Thyroid gland (tissue), 4 donors: ENCODE data around the gene TMEM154. TPM values are rescaled to one million over a fixed set of nuclear protein-coding genes. Genes with fewer than 3 reads are reported as not detected.

Source experiments
- DNase-seq, 2 donors: peaks; one replicate each; pipeline ENCODE4 v3.0.0-alpha.2; 2019
- H3K27ac ChIP-seq, 3 donors: fragments of 200-600 bp; sonication (generic); 1 replicate in 2 of 3; 2 replicates in 1 of 3; pipeline ENCODE4 v1.5.1; 2016 to 2019; ENCODE audit warnings: mild to moderate bottlenecking in 1 of 3, moderate library complexity in 1 of 3
- H3K27me3 ChIP-seq: fragments of 200-600 bp; sonication (generic); one replicate; pipeline ENCODE4 v1.5.1; 2019
- H3K36me3 ChIP-seq, 2 donors: fragments of 200-600 bp; sonication (generic); one replicate each; pipeline ENCODE4 v1.5.1; 2016 to 2019
- H3K4me1 ChIP-seq, 2 donors: fragments of 200-600 bp; sonication (generic); one replicate each; pipeline ENCODE4 v1.5.1; 2017 to 2019
- H3K4me3 ChIP-seq, 3 donors: fragments of 200-600 bp; sonication (generic); replicated peaks in 1 of 3; 1 replicate in 2 of 3; 2 replicates in 1 of 3; pipeline ENCODE4 v1.5.1; 2016; ENCODE audit warnings: mild to moderate bottlenecking in 1 of 3
- H3K9me3 ChIP-seq: fragments of 200-600 bp; sonication (generic); one replicate; pipeline ENCODE4 v1.5.1; 2017
- POLR2A ChIP-seq, 2 donors: fragments of 450-650 bp; IDR thresholded peaks; one replicate each; pipeline ENCODE4 v1.6.1; 2017; ENCODE audit warnings: antibody characterized with exemption in 2 of 2, mild to moderate bottlenecking in 2 of 2, moderate library complexity in 1 of 2
- WGBS, 2 donors: methylation state at CpG; one replicate each; pipeline ENCODE4 v1.1.5; 2017; 5-methylcytosine and 5-hydroxymethylcytosine counted together
- intact Hi-C: fragments of 100-400 bp; cut with DNase I; formaldehyde crosslinking; loops from one replicate; pipeline ENCODE4 v1.15.1; 2023
- total RNA-seq, 4 donors: library from RNA; depleted of rRNA; stranded (reverse); fragments of >200 nt; gene quantifications; one replicate each; pipeline ENCODE4 v1.2.3, GENCODE V29; 2016
- TF ChIP-seq, protein P1 (sequence below), 6 experiments: fragments of 200-600 bp in 3 of 6; fragments of 450-650 bp in 3 of 6; sonication (generic) in 3 of 6; IDR thresholded peaks; one replicate each; pipeline ENCODE4 v1.5.1; 2016 to 2019; ENCODE audit warnings: antibody characterized with exemption in 6 of 6, mild to moderate bottlenecking in 2 of 6, inconsistent platforms in 1 of 6, moderate library complexity in 1 of 6

TMEM154 gene
- total RNA-seq, 4 donors from 2014 or later: 0.22 to 1.6 (median 0.42) TPM

DNA sequence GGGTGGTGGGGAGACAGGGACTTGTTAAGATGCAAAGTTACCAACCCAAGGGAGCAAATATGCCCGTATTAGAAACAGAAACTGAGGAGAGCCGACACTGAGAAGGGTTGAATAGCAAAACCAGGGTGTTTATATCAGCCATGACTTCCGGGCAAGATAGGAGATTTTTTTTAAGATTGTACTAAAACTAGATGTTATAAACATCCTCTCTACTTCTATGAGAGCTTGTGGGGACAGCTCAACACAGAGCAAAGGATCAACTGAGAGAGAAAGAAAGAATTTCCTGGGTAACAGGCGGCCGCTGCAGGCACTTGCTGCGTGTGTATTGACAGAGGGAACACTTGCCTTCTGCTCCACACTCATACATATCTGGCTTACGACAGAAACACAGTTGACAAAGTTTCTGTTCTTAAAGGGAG, 94.8 kb downstream of the TMEM154 start:
- 37 to 51% methylated on average over 7 of the region's 7 CpGs for WGBS, 2 donors
- TF ChIP-seq POLR2A (IDR thresholded peaks at IDR 0.05): no peak
- TF ChIP-seq, protein P1, sequence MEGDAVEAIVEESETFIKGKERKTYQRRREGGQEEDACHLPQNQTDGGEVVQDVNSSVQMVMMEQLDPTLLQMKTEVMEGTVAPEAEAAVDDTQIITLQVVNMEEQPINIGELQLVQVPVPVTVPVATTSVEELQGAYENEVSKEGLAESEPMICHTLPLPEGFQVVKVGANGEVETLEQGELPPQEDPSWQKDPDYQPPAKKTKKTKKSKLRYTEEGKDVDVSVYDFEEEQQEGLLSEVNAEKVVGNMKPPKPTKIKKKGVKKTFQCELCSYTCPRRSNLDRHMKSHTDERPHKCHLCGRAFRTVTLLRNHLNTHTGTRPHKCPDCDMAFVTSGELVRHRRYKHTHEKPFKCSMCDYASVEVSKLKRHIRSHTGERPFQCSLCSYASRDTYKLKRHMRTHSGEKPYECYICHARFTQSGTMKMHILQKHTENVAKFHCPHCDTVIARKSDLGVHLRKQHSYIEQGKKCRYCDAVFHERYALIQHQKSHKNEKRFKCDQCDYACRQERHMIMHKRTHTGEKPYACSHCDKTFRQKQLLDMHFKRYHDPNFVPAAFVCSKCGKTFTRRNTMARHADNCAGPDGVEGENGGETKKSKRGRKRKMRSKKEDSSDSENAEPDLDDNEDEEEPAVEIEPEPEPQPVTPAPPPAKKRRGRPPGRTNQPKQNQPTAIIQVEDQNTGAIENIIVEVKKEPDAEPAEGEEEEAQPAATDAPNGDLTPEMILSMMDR (IDR thresholded peaks at IDR 0.05): no peak
- H3K27ac ChIP-seq: peak overlapping the region in 1 of 3 donors; percentile 14

DNA sequence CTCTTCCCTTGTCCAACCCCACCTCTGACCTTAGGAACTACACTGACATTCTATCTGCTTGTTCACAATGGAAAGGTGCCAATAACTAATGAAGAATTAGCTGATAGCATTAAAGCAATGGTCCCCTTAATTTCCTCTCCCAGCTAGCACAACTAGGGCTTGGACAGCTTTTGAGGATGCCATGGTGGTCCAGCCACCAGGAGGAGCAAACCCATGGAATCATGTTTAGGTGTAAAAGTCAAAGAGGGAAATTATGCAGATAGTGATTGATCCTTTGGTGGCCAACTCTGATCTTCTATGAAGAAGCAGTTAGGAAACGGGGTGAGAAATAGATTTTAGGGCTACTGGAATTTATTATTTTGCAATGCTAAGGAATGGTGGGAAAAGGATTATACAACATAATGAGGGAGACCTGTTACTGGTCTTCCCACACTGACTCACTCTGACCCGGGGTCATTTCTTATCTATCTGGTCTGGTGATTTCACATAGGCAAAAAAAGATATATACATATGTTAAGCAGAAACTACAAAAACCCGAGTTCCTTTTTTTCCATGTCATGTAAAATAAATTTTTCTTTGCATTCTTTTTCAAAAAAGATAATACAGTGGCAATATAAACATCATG, 98.1 kb downstream of the TMEM154 start:
- Histone ChIP-seq H3K4me1 (peaks cover 0 to 6% of the 10 kb centered on the region in 2 donors), H3K9me3 (no peaks in the 10 kb centered on the region), H3K36me3 (no peaks in the 10 kb centered on the region), H3K27ac (no peak overlapping the region), H3K27me3 (no peaks in the 10 kb centered on the region), H3K4me3 (no peak overlapping the region)
- 93 to 94% methylated on average over 3 of the region's 3 CpGs for WGBS, 2 donors
- intact Hi-C loops: no loop called here
- DNase-seq: no peak
- TF ChIP-seq POLR2A (IDR thresholded peaks at IDR 0.05): no peak
- TF ChIP-seq, protein P1 (IDR thresholded peaks at IDR 0.05): no peak

More for the DNA sequence above, 94.8 kb downstream of the TMEM154 start:
- H3K9me3 ChIP-seq: no peaks in the 10 kb centered on the region
- H3K4me3 ChIP-seq: no peak overlapping the region
- no peaks in the 10 kb centered on the region for H3K27me3 ChIP-seq
- peaks cover 0 to 13% of the 10 kb centered on the region in 2 donors for H3K4me1 ChIP-seq
- DNase-seq: peak; percentile 12 to 18
- no peaks in the 10 kb centered on the region for H3K36me3 ChIP-seq
- intact Hi-C loops: no loop called here

DNA sequence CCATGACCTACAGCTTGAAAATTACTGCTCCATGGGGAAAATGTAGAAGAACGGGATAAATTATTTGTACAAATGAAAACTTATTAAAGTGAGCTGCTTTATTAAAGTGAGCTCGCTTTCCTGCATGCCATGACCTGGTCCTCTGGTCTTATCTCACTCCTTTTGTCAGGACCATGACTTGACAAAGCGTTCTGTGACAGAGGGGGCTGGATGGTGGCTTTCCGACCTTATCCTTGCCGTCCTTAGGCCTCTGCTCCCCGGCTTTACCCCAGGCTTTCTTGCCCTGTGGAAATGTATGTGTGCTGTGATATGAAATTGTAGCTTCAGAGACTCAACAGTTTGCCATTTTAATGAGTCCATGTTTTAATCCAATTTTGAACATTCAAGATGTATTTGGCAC, 99.9 kb downstream of the TMEM154 start:
- whole genome bisulfite sequencing, 2 donors: 90 to 91% methylated on average over 6 of the region's 6 CpGs
- DNase-seq: no peak
- Histone ChIP-seq H3K4me3 (no peak overlapping the region), H3K36me3 (no peaks in the 10 kb centered on the region), H3K27ac (no peak overlapping the region), H3K27me3 (no peaks in the 10 kb centered on the region), H3K9me3 (no peaks in the 10 kb centered on the region), H3K4me1 (peaks cover 0 to under 1% of the 10 kb centered on the region in 2 donors)
- intact Hi-C loops: no loop called here
- no peak for TF ChIP-seq POLR2A (IDR thresholded peaks at IDR 0.05)
- TF ChIP-seq, protein P1 (IDR thresholded peaks at IDR 0.05): no peak

DNA sequence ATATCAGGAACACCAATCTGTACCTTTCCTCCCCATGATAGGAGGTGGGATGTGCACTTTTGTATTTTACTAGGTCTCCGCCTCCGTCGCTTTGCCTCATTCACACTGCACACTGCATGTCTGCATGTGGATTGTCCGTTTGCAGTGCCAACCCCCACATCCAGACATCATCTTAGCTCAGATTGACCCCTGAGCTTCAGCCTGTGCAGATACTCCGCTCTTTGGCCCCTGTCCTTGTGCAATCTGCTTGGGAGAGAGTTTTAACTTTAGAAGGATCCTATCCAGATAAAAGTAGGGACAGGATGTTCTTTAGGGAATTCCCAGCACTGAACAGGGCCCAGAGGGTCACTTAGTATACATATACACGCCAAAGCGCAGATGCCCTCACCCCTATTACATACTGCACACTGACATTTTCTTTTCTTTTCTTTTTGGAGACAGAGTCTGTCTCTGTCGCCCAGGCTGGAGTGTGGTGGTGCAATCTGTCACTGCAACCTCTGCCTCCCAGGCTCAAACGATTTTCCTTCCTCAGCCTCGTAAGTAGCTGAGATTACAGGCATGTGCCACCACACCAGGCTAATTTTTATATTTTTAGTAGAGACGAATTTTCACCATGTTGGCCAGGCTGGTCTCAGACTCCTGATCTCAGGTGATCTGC, 100.6 kb downstream of the TMEM154 start:
- no peaks in the 10 kb centered on the region for H3K4me1 ChIP-seq
- H3K27me3 ChIP-seq: no peaks in the 10 kb centered on the region
- no peak for DNase-seq
- intact Hi-C loops: no loop called here
- WGBS, 2 donors: 79 to 91% methylated on average over 11 of the region's 11 CpGs
- H3K9me3 ChIP-seq: no peaks in the 10 kb centered on the region
- H3K27ac ChIP-seq: no peak overlapping the region
- no peaks in the 10 kb centered on the region for H3K36me3 ChIP-seq
- TF ChIP-seq, protein P1 (IDR thresholded peaks at IDR 0.05): no peak
- TF ChIP-seq POLR2A (IDR thresholded peaks at IDR 0.05): no peak
- H3K4me3 ChIP-seq: no peak overlapping the region

DNA sequence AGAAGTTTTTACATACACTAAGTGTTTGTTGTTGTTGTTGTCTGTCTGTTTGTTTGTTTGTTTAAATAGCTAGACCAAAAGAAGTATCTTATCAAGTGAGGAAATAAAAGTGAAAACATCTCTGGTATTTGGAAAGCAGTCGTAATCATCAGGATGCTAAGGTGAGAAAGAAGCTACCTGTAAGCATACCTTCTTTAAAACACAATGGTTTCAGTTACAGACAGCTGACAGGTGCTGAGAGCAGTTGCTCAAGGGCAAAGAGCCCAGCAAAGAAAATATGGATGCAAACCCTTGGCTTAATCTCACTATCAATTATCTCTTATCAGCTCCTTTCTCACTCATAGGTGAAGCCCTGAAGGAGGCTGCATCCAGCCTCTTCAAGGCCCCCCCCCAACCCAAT, 101.1 kb downstream of the TMEM154 start:
- no peaks in the 10 kb centered on the region for H3K27me3 ChIP-seq
- DNase-seq: no peak
- H3K27ac ChIP-seq: no peak overlapping the region
- intact Hi-C loops: no loop called here
- no peak overlapping the region for H3K4me3 ChIP-seq
- H3K4me1 ChIP-seq: no peaks in the 10 kb centered on the region
- no peaks in the 10 kb centered on the region for H3K36me3 ChIP-seq
- TF ChIP-seq POLR2A (IDR thresholded peaks at IDR 0.05): no peak
- TF ChIP-seq, protein P1 (IDR thresholded peaks at IDR 0.05): no peak
- no peaks in the 10 kb centered on the region for H3K9me3 ChIP-seq
- 72 to 78% methylated on average over 1 of the region's 1 CpG for WGBS, 2 donors
